ENCODE results near the gene LOXL1. TPM values are rescaled to one million over a fixed set of nuclear protein-coding genes. Genes with fewer than 3 reads are reported as not detected.

The LOXL1 gene
- total RNA-seq, 1 donor from 2014 or later = 31.9 TPM

DNA sequence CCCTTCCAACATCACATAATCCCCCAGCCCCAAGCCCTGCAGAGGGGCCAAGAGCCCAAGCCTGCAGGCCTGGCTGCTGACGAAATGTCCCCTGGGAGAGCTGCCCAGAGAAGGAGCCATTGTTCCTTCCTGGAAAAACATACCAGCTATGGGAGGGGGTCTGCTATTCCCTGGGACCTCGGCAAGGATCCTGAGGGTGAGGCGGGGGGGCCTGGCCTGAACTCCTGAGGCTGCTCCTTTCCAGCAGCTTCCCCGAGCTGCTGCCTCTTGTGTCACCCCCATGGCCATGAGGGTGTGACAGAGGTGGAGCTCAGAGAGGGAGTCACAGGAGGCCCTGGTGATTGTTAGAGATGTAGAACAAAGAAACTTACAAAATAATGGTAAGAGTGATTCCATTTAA is 12.9 kb downstream of the LOXL1 start:
- DNase-seq = peak; percentile 5
- intact Hi-C loops (cut with micrococcal nuclease) = no loop called here
- H3K27ac ChIP-seq (replicated peaks) = no peak overlapping the region
- no peaks in the 10 kb centered on the region for H3K36me3 ChIP-seq
- H3K4me1 ChIP-seq = peaks cover 61% of the 10 kb centered on the region
- H3K27me3 ChIP-seq (ENCODE audit: low read depth) = no peaks in the 10 kb centered on the region
- H3K4me3 ChIP-seq = no peak overlapping the region
- H3K9me3 ChIP-seq (replicated peaks) = no peaks in the 10 kb centered on the region
- TF ChIP-seq CTCF (IDR thresholded peaks at IDR 0.05; ENCODE audit: borderline replicate concordance) = no peak

GRCh38 chr15:73940061-73940981 is 14.1 kb downstream of the LOXL1 start:
- no peak for TF ChIP-seq CTCF (IDR thresholded peaks at IDR 0.05; ENCODE audit: borderline replicate concordance)
- no peak for DNase-seq
- no peak overlapping the region for H3K4me3 ChIP-seq
- H3K27ac ChIP-seq (replicated peaks) = peak overlapping the region; percentile 57
- no peaks in the 10 kb centered on the region for H3K9me3 ChIP-seq (replicated peaks)
- intact Hi-C loops (cut with micrococcal nuclease) = no loop called here
- H3K36me3 ChIP-seq = no peaks in the 10 kb centered on the region
- H3K27me3 ChIP-seq (ENCODE audit: low read depth) = no peaks in the 10 kb centered on the region
- peaks cover 61% of the 10 kb centered on the region for H3K4me1 ChIP-seq

- intact Hi-C loops (cut with micrococcal nuclease) = no loop called here
- TF ChIP-seq CTCF (IDR thresholded peaks at IDR 0.05; ENCODE audit: borderline replicate concordance) = no peak
- DNase-seq = peak; percentile 12
- H3K27me3 ChIP-seq (ENCODE audit: low read depth) = no peaks in the 10 kb centered on the region
- no peaks in the 10 kb centered on the region for H3K36me3 ChIP-seq
- no peak overlapping the region for H3K4me3 ChIP-seq
- H3K4me1 ChIP-seq = peaks cover 56% of the 10 kb centered on the region
- no peaks in the 10 kb centered on the region for H3K9me3 ChIP-seq (replicated peaks)
- peak overlapping the region; percentile 57 for H3K27ac ChIP-seq (replicated peaks)
These were observed 14.8 kb downstream of the LOXL1 start for GRCh38 chr15:73941044-73941443.

DNA sequence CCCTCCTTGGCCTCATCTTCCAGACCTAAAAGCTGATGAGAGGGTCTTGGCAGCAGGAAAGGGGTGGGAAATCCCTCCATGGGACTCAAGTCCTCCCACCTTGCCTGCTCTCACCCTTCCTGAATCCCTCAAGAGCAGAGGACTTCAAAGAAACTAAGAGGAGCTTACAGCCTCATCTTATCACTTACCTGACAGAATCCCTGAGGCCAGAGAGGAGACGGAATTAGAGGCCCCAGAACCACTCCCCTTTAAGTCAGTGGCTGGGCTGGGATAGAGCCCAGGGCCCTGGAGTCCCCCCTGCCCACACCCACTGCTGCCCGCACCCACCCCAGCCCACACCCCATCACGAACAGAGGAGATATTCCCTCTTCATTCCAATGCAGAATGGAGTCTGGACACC is 15.2 kb downstream of the LOXL1 start:
- peak overlapping the region; percentile 57 for H3K27ac ChIP-seq (replicated peaks)
- peak; percentile 1 for DNase-seq

More for the DNA sequence above, 15.2 kb downstream of the LOXL1 start:
- Histone ChIP-seq H3K9me3 (replicated peaks) (no peaks in the 10 kb centered on the region), H3K36me3 (no peaks in the 10 kb centered on the region), H3K4me1 (peaks cover 52% of the 10 kb centered on the region), H3K4me3 (no peak overlapping the region), H3K27me3 (ENCODE audit: low read depth) (no peaks in the 10 kb centered on the region)
- no peak for TF ChIP-seq CTCF (IDR thresholded peaks at IDR 0.05; ENCODE audit: borderline replicate concordance)
- intact Hi-C loops (cut with micrococcal nuclease) = no loop called here

Data from left ventricle myocardium inferior (tissue), 1 donor.